Epithelial cell of proximal tubule (primary cell): ENCODE data around the gene VOPP1. TPM values are rescaled to one million over a fixed set of nuclear protein-coding genes. Genes with fewer than 3 reads are reported as not detected.

Experiments
- DNase-seq: peaks from one replicate; pipeline ENCODE4 v3.0.0-alpha.2; 2011; ENCODE audit warnings: low read depth
- H3K4me3 ChIP-seq: 2 replicates; pipeline ENCODE4 v1.5.1; 2011; ENCODE audit warnings: low read depth, mild to moderate bottlenecking, low read length
- CTCF ChIP-seq: conservative IDR thresholded peaks from 2 replicates; pipeline ENCODE4 v1.5.1; 2012; ENCODE audit warnings: low read depth, mild to moderate bottlenecking, low read length
- total RNA-seq: library from RNA; depleted of rRNA; stranded (reverse); fragments of >200 nt; gene quantifications from 2 replicates; pipeline ENCODE4 v1.2.3, GENCODE V29; 2015

The VOPP1 gene
- total RNA-seq, 1 donor from 2014 or later = 98.3 TPM

DNA sequence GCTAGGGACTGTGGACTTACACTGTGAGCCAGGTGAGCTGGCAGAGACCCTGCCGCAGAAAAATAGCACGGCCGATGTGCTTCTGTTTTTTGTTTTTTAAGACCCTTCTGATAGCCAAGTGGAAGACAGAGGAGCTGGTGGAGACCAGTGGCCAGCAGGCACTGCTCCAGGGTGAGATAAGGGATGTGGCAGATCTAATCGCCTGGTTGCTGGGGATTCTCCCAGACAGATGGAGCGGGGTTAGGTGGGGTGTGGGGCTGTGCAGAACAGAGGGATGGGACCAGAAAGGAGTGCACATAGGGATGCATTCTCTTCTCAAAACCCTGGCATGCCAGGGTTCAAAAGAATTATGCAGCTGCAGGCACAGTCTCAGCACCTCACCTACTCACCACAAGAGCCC is 82.2 kb downstream of the VOPP1 start:
- DNase-seq = no peak
- TF ChIP-seq CTCF = no peak
- H3K4me3 ChIP-seq = no peak overlapping the region

GRCh38 chr7:55489552-55489951 is 82.8 kb downstream of the VOPP1 start:
- DNase-seq = no peak
- no peak for TF ChIP-seq CTCF
- no peak overlapping the region for H3K4me3 ChIP-seq

- DNase-seq = no peak
- TF ChIP-seq CTCF = no peak
- no peak overlapping the region for H3K4me3 ChIP-seq
These were observed 83.4 kb downstream of the VOPP1 start for GRCh38 chr7:55488804-55489340.

GRCh38 chr7:55488216-55488615 is 84.1 kb downstream of the VOPP1 start:
- no peak for DNase-seq
- no peak overlapping the region for H3K4me3 ChIP-seq
- no peak for TF ChIP-seq CTCF

DNA sequence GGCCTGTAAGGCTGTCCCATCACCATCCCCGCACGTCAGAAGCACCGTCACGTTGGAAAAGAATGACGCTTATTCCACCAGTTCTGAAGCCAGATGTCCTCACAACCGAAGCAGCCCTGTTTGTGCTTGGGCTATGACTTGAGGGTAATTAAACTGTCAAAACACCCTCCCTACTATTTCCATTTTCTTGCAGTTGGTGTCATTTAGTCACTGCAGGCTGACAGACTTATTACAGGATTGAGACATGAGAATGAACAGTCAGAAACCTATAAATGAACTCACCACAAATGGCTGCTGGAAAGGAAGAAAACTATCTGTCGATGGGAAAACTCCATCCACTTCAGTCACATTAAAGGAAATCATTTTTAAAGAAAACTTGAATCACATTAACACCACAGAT is 85.3 kb downstream of the VOPP1 start:
- TF ChIP-seq CTCF = no peak
- no peak overlapping the region for H3K4me3 ChIP-seq
- no peak for DNase-seq

GRCh38 chr7:55486192-55486590 is 86.1 kb downstream of the VOPP1 start:
- TF ChIP-seq CTCF = no peak
- no peak overlapping the region for H3K4me3 ChIP-seq
- DNase-seq = no peak

GRCh38 chr7:55485501-55486191 is 86.7 kb downstream of the VOPP1 start:
- no peak for DNase-seq
- TF ChIP-seq CTCF = no peak
- H3K4me3 ChIP-seq = no peak overlapping the region
